GM03348 (cell line): ENCODE measurements around the gene LNP1.
A peak's percentile ranks its signal among the peaks of the same experiment; 100 is the strongest.
"Not testable (repeated sequence)": the region's sequence is repeated elsewhere in the genome, so short reads cannot be mapped to it uniquely, and the experiment has no call there.

Experiments
- DNase-seq: peaks from one replicate; pipeline ENCODE4 v3.0.0; 2012; ENCODE audit warnings: low spot score

The LNP1 gene

DNA sequence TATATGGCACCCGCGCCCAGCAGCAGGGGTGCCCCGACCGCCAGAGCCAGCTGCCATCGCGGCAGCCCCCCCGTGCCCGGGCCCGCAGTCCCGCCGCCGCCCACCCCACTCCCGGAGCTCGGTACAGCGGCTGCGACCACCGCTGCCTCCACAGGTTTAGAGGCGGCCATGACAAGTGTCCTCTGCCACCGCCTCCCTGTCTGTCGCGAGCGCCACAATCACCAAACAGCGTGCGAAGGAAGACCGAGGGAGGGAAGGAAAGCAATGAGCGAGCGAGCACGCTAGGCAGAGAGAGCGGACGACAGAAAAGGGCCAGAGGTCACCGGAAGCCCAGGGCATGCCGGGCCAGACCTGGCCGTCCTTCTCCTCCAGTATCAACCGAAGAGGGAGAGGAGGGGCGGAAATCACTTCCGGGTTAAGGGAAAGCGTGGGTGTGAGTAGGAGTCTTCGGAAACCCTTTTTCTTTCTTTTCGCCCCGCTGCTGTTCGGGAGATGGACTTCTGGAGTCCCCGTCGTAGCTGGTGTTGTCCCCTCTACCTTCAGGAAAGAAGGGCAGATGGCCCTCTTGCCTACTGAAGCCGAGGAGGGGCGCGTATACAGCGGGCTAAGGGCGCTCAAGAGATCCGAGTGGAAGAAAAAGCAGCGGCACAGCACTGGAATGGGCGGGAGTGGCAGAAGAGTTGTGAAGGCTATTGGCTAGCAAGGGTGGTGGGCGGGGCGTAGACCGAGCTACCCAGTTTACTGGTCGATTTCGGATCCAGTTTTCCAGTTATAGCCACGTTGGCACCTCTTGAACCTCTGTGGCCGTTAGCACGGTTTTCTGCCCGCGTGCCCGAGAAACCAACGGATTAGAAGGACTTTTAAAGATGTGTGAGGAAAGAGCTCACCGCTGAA, at the start of gene LNP1, which contains the start of gene TOMM70:
TSS of gene LNP1 (plus strand) at position 760 of the 894 bp plus-strand sequence. CDS start 28,191 bp downstream, outside the sequence.
TSS of gene TOMM70 (minus strand) at position 310 of the 894 bp plus-strand sequence. CDS start at position 170, 140 bp downstream.
- peak; percentile 95 for DNase-seq

DNA sequence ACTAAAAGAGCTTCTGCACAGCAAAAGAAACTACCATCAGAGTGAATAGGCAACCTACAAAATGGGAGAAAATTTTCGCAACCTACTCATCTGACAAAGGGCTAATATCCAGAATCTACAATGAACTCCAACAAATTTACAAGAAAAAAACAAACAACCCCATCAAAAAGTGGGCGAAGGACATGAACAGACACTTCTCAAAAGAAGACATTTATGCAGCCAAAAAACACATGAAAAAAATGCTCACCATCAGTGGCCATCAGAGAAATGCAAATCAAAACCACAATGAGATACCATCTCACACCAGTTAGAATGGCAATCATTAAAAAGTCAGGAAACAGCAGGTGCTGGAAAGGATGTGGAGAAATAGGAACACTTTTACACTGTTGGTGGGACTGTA, 49.6 kb upstream of the LNP1 start:
- not testable (repeated sequence) for DNase-seq

DNA sequence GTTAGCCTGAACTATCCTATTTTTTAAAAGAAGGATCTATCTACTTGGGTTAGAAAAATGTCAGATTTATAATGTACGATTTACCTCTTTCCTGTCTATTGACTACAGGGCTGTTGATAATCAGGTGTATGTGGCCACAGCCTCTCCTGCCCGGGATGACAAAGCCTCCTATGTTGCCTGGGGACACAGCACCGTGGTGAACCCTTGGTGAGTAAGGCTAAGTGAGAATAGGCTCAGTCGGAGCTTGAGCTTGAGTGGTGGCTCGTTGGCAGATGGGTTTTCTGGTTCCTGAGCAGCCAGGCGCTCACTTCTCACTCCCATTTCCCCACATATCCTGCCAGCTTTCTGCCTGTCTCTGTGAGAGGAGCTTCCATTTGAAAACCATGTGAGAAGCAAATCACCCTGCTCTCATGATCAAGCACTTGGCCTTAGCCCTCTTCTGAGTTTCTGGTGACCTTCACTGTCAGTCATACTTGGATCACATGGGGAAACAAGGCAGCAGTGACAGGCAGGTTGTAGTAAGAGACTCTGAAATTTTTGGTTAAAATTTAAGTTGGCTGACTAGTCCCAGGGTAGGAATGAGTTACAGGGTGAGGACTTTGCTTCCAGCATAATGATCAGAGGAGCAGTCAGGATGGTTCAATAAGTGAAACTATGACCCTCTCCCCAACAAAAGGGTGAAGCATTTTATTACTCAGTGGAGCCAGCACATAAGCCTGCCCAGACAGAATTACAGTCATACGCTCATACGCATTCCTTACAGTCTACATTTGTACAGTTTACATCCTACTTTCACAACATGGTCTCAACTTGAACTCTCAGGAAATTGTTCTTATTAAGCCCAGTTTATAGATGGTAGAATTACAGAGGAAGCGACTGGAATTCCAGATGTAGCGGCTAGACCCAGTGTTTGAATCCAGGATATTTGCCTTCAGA, 48.8 kb upstream of the LNP1 start:
- DNase-seq, result no peak

- DNase-seq, result no peak
Measured at GRCh38 chr3:100354850-100355249, 46.5 kb upstream of the LNP1 start.

- no peak for DNase-seq
Measured at GRCh38 chr3:100358413-100358812, 42.9 kb upstream of the LNP1 start.

DNA sequence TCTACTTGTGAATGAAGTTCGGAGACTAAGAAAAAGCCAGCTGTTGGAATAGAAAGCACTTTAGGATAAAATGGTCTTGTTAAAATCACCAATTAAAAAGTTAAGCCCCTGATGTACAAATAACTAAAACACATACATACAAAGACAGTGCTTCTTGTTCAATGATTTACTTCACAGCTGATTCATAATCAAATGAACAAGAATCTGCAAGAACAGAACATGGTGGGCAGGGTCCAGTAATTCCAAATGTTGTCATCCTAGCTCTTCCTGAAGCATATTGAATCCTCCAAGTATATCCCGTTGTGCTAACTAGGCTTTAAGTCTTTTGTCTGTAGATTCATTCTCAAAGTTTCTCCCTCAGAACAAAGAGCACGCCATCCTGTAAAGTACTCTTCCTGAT, 42.3 kb upstream of the LNP1 start:
- no peak for DNase-seq

GRCh38 chr3:100360757-100361496, 40.4 kb upstream of the LNP1 start:
- DNase-seq, result no peak

DNA sequence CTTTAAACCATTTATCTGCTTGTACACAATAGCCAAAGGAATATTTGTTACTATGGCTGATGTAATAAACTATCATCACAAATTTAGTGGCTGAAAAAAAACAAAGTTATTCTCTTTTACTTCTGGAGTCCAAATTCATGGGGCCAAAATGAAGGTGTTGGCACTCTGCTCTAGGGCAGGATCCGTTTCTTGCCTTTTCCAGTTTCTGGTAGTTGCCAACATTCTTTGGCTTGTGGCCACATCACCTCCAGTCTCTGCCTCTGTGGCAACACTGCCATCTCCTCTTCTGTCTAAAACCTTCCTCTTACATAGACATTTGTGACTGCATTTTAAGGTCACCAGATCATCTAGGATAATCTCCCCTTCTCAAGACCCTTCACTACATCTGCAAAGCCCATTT, 39.4 kb upstream of the LNP1 start:
- no peak for DNase-seq

DNA sequence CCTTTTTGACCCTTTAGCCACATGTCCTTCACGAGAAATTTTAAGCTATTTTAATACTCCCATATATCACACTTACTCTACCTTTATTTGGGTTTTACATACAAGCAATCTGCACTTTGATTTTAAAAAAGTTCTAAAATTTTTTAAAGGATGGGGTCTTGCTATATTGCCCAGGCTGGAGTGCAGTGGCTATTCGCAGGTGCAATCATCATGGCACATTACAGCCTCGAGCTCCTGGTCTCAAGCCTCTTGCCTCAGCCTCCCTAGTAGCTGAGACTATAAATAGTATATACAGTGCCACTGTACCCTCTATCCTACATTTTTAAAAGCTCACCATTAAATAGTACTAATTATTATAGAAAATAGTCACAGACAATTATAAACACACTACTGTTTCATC, 36.9 kb upstream of the LNP1 start:
- no peak for DNase-seq

DNA sequence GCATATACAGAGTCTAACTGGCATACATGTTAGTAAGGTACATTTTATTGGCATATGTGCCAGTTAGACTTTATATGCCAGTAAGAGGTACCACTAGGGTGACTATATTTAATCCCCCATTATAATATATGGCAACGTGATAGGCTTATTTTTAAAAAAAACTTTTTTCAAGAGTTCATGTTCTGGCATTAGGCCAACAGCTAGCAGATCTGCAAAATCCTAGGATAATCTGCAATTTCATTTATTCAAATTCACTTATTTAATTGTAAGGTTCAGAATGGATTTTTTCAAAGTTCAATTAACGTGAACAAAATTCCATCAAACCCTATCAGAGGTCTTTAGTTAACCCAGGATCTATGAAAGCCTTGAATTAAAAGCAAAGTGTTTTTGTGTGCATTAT, 34.9 kb upstream of the LNP1 start:
- DNase-seq, result no peak

- no peak for DNase-seq
Measured at GRCh38 chr3:100368441-100368840, 32.9 kb upstream of the LNP1 start.

DNA sequence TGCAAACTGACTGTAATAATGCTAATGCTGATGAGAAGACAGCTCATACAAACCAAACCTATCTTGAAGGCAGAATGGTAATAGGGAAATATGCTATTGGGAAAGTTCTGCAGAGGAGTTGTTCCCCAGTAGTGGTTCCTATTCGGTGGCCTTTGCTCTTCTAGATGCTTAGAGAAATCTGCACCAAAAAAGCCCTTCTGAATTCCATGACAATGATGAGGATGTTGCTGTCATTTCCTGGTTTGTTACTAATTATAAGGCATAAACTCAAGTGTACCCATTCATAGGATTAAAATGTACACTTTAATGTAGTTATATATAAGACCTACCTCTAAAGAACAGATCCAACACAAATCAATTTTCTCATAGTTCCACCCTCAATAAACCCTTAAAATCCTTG, 30.6 kb upstream of the LNP1 start:
- DNase-seq, result peak; percentile 8

DNA sequence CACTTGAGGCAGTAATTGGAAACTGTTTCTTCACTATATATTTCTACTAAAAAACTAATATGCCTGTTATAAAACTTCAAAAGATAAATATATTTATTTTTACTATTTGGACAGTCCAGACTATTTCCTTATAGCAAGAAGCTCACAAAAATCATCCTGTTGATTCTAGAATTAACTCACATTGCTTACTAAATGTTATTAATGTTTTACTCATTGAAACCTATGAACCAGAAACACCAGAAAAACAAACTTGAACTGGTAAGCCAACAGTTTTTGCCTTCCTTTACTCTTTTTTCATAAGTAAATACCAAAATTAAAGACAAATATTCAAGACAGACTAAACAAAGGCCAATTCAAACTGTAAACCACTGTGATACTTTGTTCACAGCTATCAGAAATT, 26.8 kb upstream of the LNP1 start:
- no peak for DNase-seq

DNA sequence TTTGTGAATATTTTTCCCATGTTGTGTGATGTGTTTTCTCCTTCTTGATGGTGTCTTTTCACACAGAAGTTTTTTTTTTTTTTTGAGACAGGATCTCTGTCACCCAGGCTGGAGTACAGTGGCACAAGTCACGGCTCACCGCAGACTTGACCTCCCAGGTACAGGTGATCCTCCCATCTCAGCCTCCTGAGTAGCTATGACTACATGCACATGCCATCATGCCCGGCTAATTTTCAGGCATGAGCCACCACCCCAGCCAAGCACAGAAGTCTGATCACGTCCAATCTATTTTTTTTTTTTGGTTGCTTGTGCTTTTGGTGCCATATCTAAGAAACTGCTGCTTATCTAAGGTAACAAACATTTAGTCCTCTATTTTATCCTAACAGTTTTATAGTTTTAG, 25.0 kb upstream of the LNP1 start:
- no peak for DNase-seq

GRCh38 chr3:100384733-100385525, 16.4 kb upstream of the LNP1 start:
- no peak for DNase-seq

DNA sequence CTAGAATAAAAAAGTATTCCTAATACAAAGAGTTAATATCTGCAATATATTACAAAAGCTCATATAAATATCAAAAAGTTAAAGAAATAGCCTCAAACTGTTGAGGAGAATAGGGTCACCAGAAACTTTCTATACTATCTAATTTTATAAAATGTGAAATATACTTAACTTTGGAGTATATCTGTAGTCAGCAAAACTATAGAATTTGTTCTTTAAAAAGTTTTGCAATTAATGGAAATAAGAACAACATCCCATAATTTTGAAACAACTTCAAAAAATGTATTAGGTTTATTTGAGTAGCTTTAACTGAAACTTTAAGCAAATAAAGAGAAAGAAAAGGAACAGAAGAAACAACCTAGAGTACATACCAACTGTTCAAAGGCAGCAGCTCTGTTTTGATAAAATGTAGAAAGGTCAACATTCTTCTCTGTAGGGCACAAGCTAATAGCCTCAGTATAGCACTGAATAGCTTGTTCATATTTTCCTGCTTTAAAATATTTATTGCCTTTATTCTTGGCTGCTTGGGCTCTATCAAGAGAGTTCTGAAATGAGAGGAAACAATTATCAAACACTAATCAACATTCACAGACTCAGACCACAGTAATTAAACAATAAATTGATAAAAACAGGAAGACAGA, 14.8 kb upstream of the LNP1 start:
- DNase-seq, result no peak

DNA sequence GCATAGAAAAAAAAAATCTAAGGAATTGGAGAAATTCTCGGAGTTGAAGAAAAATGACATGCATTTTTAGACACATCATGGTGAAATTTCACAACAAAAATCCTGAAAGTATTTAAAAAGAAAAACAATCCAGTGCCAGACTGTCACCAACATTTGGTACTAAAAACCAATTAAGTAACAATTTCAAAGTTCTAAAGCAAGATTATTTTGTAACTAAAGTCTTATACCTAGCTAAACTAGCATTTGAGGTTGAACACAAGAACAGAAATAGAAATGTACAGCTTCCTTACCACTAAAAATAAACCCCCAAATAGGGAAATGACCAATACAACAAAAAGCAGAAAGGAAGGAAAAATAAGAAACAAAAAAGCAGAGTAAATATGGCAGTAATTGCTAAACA, 12.3 kb upstream of the LNP1 start:
- no peak for DNase-seq

- DNase-seq, result no peak
Measured at GRCh38 chr3:100395679-100396431, 5.5 kb upstream of the LNP1 start.

- no peak for DNase-seq
Measured at GRCh38 chr3:100396967-100397366, 4.4 kb upstream of the LNP1 start.
